Peyer's patch (tissue), 4 donors: ENCODE data around the gene C11orf68.

Source experiments
- CTCF ChIP-seq, 6 experiments: fragments of 450-650 bp in 4 of 6; fragments of 200-600 bp in 2 of 6; sonication (generic) in 1 of 6; IDR thresholded peaks; one replicate each; pipeline ENCODE4 v1.5.1; 2017 to 2019; ENCODE audit warnings: antibody characterized with exemption in 6 of 6, mild to moderate bottlenecking in 3 of 6, moderate library complexity in 1 of 6
- POLR2A ChIP-seq, 2 donors: fragments of 450-650 bp; IDR thresholded peaks; one replicate each; pipeline ENCODE4 v1.5.1; 2017; ENCODE audit warnings: antibody characterized with exemption in 2 of 2, mild to moderate bottlenecking in 2 of 2, moderate library complexity in 2 of 2

- TF ChIP-seq CTCF (IDR thresholded peaks at IDR 0.05), result no peak
- TF ChIP-seq POLR2A (IDR thresholded peaks at IDR 0.05), result no peak
Measured at GRCh38 chr11:65928667-65929066, 9.8 kb upstream of the C11orf68 start.
